Measurements from ENCODE around the gene DIO2. TPM values are rescaled to one million over a fixed set of nuclear protein-coding genes. Genes with fewer than 3 reads are reported as not detected.

The DIO2 gene
- total RNA-seq, 1 donor from 2014 or later: 4.7 TPM

- Mint-ChIP-seq H3K27me3 (ENCODE audit: low read depth, unreplicated experiment) (no peaks in the 10 kb centered on the region), H3K27ac (ENCODE audit: unreplicated experiment) (no peak overlapping the region), H3K36me3 (ENCODE audit: low read depth, unreplicated experiment) (no peaks in the 10 kb centered on the region), H3K4me1 (ENCODE audit: low read depth, unreplicated experiment) (no peaks in the 10 kb centered on the region), H3K4me3 (ENCODE audit: unreplicated experiment) (no peak overlapping the region), H3K9me3 (ENCODE audit: unreplicated experiment) (peaks cover 25% of the 10 kb centered on the region)
- no peaks in the 10 kb centered on the region for H3K27me3 ChIP-seq (ENCODE audit: insufficient read depth, low read length)
- no peak overlapping the region for H3K9ac ChIP-seq (ENCODE audit: low read length)
- H3K36me3 ChIP-seq (ENCODE audit: insufficient read depth, low read length): no peaks in the 10 kb centered on the region
- DNase-seq (ENCODE audit: low read depth) (no peak), FAIRE-seq (no peak)
- H3K4me2 ChIP-seq (ENCODE audit: low read length): no peak overlapping the region
- peaks cover 8% of the 10 kb centered on the region for H3K9me3 ChIP-seq (ENCODE audit: insufficient read depth, low read depth, low read length)
- no peaks in the 10 kb centered on the region for H3K4me1 ChIP-seq (ENCODE audit: insufficient read depth, low read length)
- H3K27ac ChIP-seq (ENCODE audit: low read depth, low read length): no peak overlapping the region
- H2AFZ ChIP-seq (ENCODE audit: low read depth, low read length): no peak overlapping the region
- H3K79me2 ChIP-seq (ENCODE audit: insufficient read depth, low read length): no peaks in the 10 kb centered on the region
- H4K20me1 ChIP-seq (ENCODE audit: insufficient read depth, low read length): no peaks in the 10 kb centered on the region
- TF ChIP-seq EZH2 (IDR thresholded peaks at IDR 0.05; ENCODE audit: insufficient read depth, low read length) (no peak), CTCF (IDR thresholded peaks at IDR 0.05; ENCODE audit: insufficient read depth, low read depth, low read length) (no peak)
- no peak overlapping the region for H3K4me3 ChIP-seq (ENCODE audit: insufficient read depth, low read depth, low read length)
Observed at GRCh38 chr14:80237143-80237542, 25.8 kb upstream of the DIO2 start.

GRCh38 chr14:80233470-80234089, 22.3 kb upstream of the DIO2 start:
- Mint-ChIP-seq H3K9me3 (ENCODE audit: unreplicated experiment) (peaks cover 27% of the 10 kb centered on the region), H3K27me3 (ENCODE audit: low read depth, unreplicated experiment) (no peaks in the 10 kb centered on the region), H3K36me3 (ENCODE audit: low read depth, unreplicated experiment) (no peaks in the 10 kb centered on the region), H3K4me3 (ENCODE audit: unreplicated experiment) (no peak overlapping the region), H3K27ac (ENCODE audit: unreplicated experiment) (no peak overlapping the region), H3K4me1 (ENCODE audit: low read depth, unreplicated experiment) (no peaks in the 10 kb centered on the region)
- Histone ChIP-seq H3K4me3 (ENCODE audit: insufficient read depth, low read depth, low read length) (no peak overlapping the region), H3K4me1 (ENCODE audit: insufficient read depth, low read length) (no peaks in the 10 kb centered on the region), H4K20me1 (ENCODE audit: insufficient read depth, low read length) (no peaks in the 10 kb centered on the region), H3K27me3 (ENCODE audit: insufficient read depth, low read length) (no peaks in the 10 kb centered on the region), H3K36me3 (ENCODE audit: insufficient read depth, low read length) (no peaks in the 10 kb centered on the region), H2AFZ (ENCODE audit: low read depth, low read length) (no peak overlapping the region), H3K9ac (ENCODE audit: low read length) (no peak overlapping the region), H3K27ac (ENCODE audit: low read depth, low read length) (no peak overlapping the region), H3K9me3 (ENCODE audit: insufficient read depth, low read depth, low read length) (peaks cover 8% of the 10 kb centered on the region), H3K4me2 (ENCODE audit: low read length) (no peak overlapping the region), H3K79me2 (ENCODE audit: insufficient read depth, low read length) (no peaks in the 10 kb centered on the region)
- FAIRE-seq: no peak
- no peak for DNase-seq (ENCODE audit: low read depth)
- no peak for TF ChIP-seq CTCF (IDR thresholded peaks at IDR 0.05; ENCODE audit: insufficient read depth, low read depth, low read length)
- no peak for TF ChIP-seq EZH2 (IDR thresholded peaks at IDR 0.05; ENCODE audit: insufficient read depth, low read length)

GRCh38 chr14:80231702-80232101, 20.4 kb upstream of the DIO2 start:
- H3K27ac ChIP-seq (ENCODE audit: low read depth, low read length): no peak overlapping the region
- no peaks in the 10 kb centered on the region for H3K36me3 Mint-ChIP-seq (ENCODE audit: low read depth, unreplicated experiment)
- DNase-seq (ENCODE audit: low read depth): no peak
- no peaks in the 10 kb centered on the region for H4K20me1 ChIP-seq (ENCODE audit: insufficient read depth, low read length)
- no peak for TF ChIP-seq EZH2 (IDR thresholded peaks at IDR 0.05; ENCODE audit: insufficient read depth, low read length)
- TF ChIP-seq CTCF (IDR thresholded peaks at IDR 0.05; ENCODE audit: insufficient read depth, low read depth, low read length): no peak
- H3K4me2 ChIP-seq (ENCODE audit: low read length): no peak overlapping the region
- no peak overlapping the region for H3K4me3 ChIP-seq (ENCODE audit: insufficient read depth, low read depth, low read length)
- H3K27me3 ChIP-seq (ENCODE audit: insufficient read depth, low read length): no peaks in the 10 kb centered on the region
- no peak overlapping the region for H3K27ac Mint-ChIP-seq (ENCODE audit: unreplicated experiment)
- no peaks in the 10 kb centered on the region for H3K79me2 ChIP-seq (ENCODE audit: insufficient read depth, low read length)
- H3K4me3 Mint-ChIP-seq (ENCODE audit: unreplicated experiment): no peak overlapping the region
- no peaks in the 10 kb centered on the region for H3K4me1 ChIP-seq (ENCODE audit: insufficient read depth, low read length)
- peaks cover 19% of the 10 kb centered on the region for H3K9me3 Mint-ChIP-seq (ENCODE audit: unreplicated experiment)
- H2AFZ ChIP-seq (ENCODE audit: low read depth, low read length): no peak overlapping the region
- H3K9ac ChIP-seq (ENCODE audit: low read length): no peak overlapping the region
- H3K9me3 ChIP-seq (ENCODE audit: insufficient read depth, low read depth, low read length): peaks cover 2% of the 10 kb centered on the region
- H3K4me1 Mint-ChIP-seq (ENCODE audit: low read depth, unreplicated experiment): no peaks in the 10 kb centered on the region
- FAIRE-seq: no peak
- H3K36me3 ChIP-seq (ENCODE audit: insufficient read depth, low read length): no peaks in the 10 kb centered on the region
- H3K27me3 Mint-ChIP-seq (ENCODE audit: low read depth, unreplicated experiment): no peaks in the 10 kb centered on the region
